Spinal cord (tissue), 10 donors: ENCODE data around the gene CREB3L1. TPM values are rescaled to one million over a fixed set of nuclear protein-coding genes. Genes with fewer than 3 reads are reported as not detected.
A peak's percentile ranks its signal among the peaks of the same experiment; 100 is the strongest.

Experiments used
- DNase-seq, 6 donors: peaks; one replicate each; pipeline versions ENCODE4 v3.0.0 to v3.0.0-alpha.2; 2013 to 2015; ENCODE audit warnings: low spot score in 6 of 6, low read depth in 4 of 6
- H3K27ac ChIP-seq: one replicate; pipeline ENCODE4 v1.5.1; 2013; ENCODE audit warnings: low read depth, low read length, control low read depth
- H3K27me3 ChIP-seq: one replicate; pipeline ENCODE4 v1.6.1; 2013; ENCODE audit warnings: low read length; ENCODE audit not compliant: control insufficient read depth, insufficient read depth
- H3K36me3 ChIP-seq: one replicate; pipeline ENCODE4 v1.6.1; 2013; ENCODE audit warnings: low read length; ENCODE audit not compliant: control insufficient read depth, insufficient read depth
- H3K4me1 ChIP-seq: one replicate; pipeline ENCODE4 v1.6.1; 2013; ENCODE audit warnings: low read length; ENCODE audit not compliant: control insufficient read depth, insufficient read depth
- H3K4me3 ChIP-seq: one replicate; pipeline ENCODE4 v1.5.1; 2013; ENCODE audit warnings: low read depth, low read length, control low read depth
- H3K9me3 ChIP-seq: one replicate; pipeline ENCODE4 v1.6.1; 2013; ENCODE audit warnings: low read length; ENCODE audit not compliant: control insufficient read depth, insufficient read depth
- WGBS: methylation state at CpG from one replicate; pipeline ENCODE4 v1.1.5; 2013; ENCODE audit warnings: missing lambda C conversion rate; ENCODE audit not compliant: insufficient coverage; 5-methylcytosine and 5-hydroxymethylcytosine counted together
- polyA plus RNA-seq, 2 donors: library from polyadenylated mRNA; unstranded; fragments of 120-200 nt; gene quantifications; one replicate each; pipeline ENCODE4 v1.2.1, GENCODE V29; 2013; ENCODE audit not compliant: insufficient read length in 2 of 2
- total RNA-seq, 2 donors: library from RNA; depleted of rRNA in 1 of 2; stranded (reverse); fragments of 120-200 nt in 1 of 2; fragments of >200 nt in 1 of 2; gene quantifications; one replicate each; pipeline versions ENCODE4 v1.2.3 to v1.2.4, GENCODE V29; 2013 to 2014
- donor health status: healthy.

CREB3L1 gene
- total and polyA plus RNA-seq, 4 donors = 12.2 to 21.5 (median 14.0) TPM

DNA sequence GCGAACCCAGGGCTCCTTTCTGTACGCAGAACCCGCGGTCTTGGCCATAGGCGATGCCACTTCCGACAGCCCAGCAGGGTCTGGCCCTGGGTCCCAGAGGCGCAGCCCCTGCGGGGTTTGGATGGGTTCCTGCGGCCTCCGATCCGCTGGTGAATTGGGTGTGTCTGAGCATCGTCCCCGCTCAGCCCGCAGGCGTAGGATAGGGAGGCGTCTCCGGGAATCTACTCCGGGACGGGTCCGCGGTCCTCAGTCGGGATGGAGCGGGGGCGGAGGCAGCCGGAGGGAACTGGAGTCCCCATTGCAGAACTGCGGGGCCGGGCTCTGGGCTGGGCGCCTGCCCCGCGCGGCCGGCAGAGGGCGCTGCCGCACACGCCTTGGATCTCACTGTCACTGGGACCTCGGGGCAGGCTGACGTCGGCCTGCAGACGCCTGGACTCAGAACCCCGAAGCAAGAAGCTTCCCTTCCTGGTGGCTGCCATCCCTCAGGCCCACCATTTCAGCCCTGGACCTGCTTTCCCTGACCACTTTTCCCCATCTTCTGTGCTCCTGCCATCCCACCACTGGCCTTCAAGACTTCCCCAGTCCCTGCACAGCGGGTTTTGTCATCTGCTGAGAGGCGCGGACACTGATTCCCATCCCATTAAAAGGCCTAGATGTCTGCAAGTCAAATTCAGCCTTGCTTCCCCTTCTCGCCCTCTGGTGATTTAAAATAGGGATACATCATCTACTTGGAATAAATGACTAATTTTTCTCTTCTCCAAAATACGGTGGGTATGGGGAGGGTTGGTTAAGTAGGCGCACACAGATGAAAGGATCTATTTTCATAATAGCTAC, 38.3 kb upstream of the CREB3L1 start:
- Histone ChIP-seq H3K9me3 (no peaks in the 10 kb centered on the region), H3K4me3 (peak overlapping the region; percentile 42), H3K27me3 (peaks cover 18% of the 10 kb centered on the region), H3K27ac (peak overlapping the region; percentile 65), H3K4me1 (peaks cover 32% of the 10 kb centered on the region), H3K36me3 (no peaks in the 10 kb centered on the region)
- peak in 5 of 6 donors; percentile 64 to 94 (median 75) for DNase-seq
- WGBS = under 1% methylated on average over 40 of the region's 46 CpGs

DNA sequence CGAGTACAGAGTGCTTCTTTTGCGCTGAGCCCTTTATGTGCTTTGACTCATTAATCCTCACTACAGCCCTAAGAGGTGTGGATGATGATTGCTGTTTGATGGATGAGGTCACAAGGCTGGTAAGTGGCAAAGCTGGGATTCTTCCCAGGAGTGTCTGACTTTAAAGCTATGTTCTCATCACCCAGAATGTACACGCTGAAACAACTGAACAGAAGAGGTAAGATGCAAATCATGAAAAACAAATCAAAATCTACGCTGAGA, 37.7 kb upstream of the CREB3L1 start:
- peak in 1 of 6 donors; percentile 54 for DNase-seq
- no peak overlapping the region for H3K4me3 ChIP-seq
- no peaks in the 10 kb centered on the region for H3K9me3 ChIP-seq
- no peaks in the 10 kb centered on the region for H3K36me3 ChIP-seq
- peak overlapping the region; percentile 65 for H3K27ac ChIP-seq
- 84% methylated on average over 2 of the region's 4 CpGs for WGBS
- H3K27me3 ChIP-seq = peaks cover 16% of the 10 kb centered on the region
- peaks cover 32% of the 10 kb centered on the region for H3K4me1 ChIP-seq

DNA sequence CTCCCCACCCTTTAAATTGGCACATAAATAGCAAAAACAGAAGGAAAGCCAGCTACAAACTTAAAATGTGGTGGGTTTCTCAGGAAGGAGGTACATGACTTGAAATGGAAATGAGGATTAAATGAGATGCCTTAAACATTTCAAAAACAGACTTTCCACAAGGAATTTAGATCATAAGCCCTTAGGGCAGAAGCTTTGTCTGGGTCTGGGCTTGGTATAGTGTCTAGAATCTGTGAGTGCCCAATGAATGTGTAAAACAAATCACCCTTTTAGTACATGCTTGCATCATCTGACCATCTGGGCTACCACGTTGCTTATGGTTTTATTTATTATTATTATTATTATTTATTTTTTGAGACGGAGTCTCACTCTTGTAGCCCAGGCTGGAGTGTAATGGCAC, 37.1 kb upstream of the CREB3L1 start:
- Histone ChIP-seq H3K4me3 (no peak overlapping the region), H3K27ac (no peak overlapping the region), H3K36me3 (no peaks in the 10 kb centered on the region), H3K9me3 (no peaks in the 10 kb centered on the region), H3K4me1 (peaks cover 32% of the 10 kb centered on the region), H3K27me3 (peaks cover 16% of the 10 kb centered on the region)
- no peak for DNase-seq
- no CpG with 5 or more reads among the region's 2 CpGs for WGBS

DNA sequence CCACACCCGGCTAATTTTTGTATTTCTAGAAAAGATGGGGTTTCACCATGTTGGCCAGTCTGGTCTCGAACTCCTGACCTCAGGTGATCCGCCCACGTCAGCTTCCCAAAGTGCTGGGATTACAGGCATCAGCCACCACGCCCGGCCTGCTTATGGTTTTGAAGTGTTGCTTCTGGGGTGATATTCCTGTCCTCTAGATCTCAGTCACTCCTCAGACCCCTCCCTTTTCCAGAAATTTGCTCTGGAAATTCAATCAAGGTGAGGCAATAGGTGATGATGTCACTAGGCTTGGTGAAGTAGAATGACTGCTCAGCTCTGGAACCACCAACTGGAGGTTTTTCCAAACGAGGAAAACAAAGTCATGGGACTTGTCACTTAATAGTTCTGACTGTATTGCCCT, 36.6 kb upstream of the CREB3L1 start:
- Histone ChIP-seq H3K27ac (no peak overlapping the region), H3K4me1 (peaks cover 32% of the 10 kb centered on the region), H3K27me3 (peaks cover 16% of the 10 kb centered on the region), H3K36me3 (no peaks in the 10 kb centered on the region), H3K4me3 (no peak overlapping the region), H3K9me3 (no peaks in the 10 kb centered on the region)
- 91% methylated on average over 4 of the region's 7 CpGs for WGBS
- DNase-seq = no peak

DNA sequence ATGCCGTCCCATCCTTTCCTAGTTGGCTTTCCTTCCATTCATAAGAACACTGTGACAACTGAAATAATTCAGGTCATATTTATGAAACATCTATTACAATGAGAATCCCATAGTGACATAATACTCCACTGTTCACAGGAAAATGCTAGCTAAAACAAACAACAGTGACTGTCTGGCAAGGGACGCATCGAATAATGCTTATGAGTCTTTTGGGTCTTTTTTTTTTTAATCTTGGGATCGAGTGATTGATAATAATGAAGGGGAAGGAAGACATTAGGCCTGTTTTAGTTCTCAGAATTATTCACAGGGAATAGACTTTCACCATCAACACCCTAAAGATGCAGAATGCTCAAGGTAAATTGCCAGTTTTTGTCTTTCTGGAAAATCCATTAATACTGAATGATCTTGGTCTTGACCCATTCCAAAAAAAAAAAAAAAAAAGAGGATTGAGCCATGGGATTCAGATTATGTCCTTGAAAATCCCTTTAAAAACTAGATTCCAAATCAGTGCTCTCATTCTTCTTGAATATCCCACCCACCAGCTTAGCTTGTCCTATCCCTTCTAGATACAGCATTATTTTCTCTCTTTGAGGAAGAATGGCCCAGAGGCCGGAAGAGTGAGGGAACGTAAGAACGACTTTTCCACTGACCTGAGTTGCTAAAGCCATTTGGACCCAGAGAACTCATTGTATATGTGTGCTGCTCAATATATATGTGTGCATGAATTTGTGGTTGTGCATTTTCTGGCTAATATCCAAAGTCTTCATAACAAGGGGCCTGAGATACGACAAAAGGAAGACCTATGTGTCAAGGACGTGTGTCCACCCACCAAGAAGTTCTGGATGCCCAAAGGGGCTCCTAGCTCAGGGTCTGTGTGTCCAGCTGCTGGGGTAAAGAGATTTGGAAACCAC, 35.2 kb upstream of the CREB3L1 start:
- no peak for DNase-seq
- H3K27ac ChIP-seq = peak overlapping the region; percentile 90
- H3K9me3 ChIP-seq = no peaks in the 10 kb centered on the region
- peaks cover 11% of the 10 kb centered on the region for H3K27me3 ChIP-seq
- no peaks in the 10 kb centered on the region for H3K36me3 ChIP-seq
- H3K4me1 ChIP-seq = peaks cover 28% of the 10 kb centered on the region
- peak overlapping the region; percentile 58 for H3K4me3 ChIP-seq
- WGBS = 44% methylated on average over 2 of the region's 9 CpGs

DNA sequence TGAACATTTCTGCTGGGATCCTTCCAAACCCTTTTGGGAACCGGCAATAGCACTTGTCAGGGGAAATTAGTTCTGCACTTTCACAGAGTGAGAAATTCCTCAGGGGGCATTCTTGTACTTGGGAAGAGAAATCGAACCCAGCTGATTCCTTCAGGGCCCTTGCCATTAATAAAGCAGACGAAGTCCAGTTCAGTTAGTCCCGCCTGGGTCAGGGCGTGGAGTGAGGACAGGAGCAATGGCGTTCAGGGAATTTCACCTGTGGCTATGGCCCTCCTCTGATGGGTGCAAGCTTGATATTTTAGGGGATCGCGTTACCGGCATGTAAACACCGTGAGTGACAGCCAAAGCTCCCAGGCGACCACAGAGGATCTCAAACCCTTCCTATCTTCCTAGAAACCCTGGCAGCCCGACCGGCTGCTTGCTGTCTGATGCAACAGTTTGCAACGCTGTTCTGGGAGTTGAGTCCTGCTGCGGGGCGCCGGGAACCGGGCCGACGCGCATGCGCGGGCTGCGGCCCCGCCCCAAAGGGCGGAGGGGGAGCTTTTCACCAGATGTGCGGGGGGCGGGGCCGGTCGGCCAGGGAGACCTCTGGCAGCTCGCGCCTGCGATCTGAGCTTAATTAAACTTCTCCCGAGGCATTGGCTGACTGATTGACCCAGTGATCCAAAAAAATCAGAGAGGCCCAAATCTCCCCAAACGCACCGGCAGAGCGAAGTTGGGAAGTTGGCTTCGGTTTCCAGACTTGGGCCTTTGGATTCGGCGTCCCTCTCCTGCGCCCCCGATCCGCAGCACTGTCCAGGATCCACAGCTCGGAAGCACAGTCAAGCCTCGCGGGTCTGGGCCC, 34.3 kb upstream of the CREB3L1 start:
- Histone ChIP-seq H3K9me3 (no peaks in the 10 kb centered on the region), H3K4me3 (peak overlapping the region; percentile 58), H3K36me3 (no peaks in the 10 kb centered on the region), H3K27me3 (peaks cover 8% of the 10 kb centered on the region), H3K4me1 (peaks cover 23% of the 10 kb centered on the region), H3K27ac (peak overlapping the region; percentile 90)
- under 1% methylated on average over 44 of the region's 46 CpGs for WGBS
- DNase-seq = peak; percentile 77 to 95 (median 84)

DNA sequence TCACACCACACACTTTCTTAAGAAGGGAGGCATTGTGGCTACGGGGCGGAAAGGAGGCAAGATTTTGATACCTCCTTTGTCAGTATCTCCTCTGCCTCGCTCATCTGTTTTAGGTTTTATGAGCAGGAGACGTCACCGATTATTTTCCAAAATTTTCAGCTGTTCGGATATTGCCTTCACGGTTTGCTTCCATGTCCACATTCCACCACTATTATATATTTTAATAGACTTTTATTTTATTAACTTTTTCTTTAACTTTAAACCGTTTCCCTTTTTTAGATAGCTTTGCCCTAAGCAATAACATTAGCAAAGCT, 33.7 kb upstream of the CREB3L1 start:
- peak overlapping the region; percentile 90 for H3K27ac ChIP-seq
- no CpG with 5 or more reads among the region's 8 CpGs for WGBS
- H3K36me3 ChIP-seq = no peaks in the 10 kb centered on the region
- no peak for DNase-seq
- H3K27me3 ChIP-seq = peaks cover 2% of the 10 kb centered on the region
- peaks cover 18% of the 10 kb centered on the region for H3K4me1 ChIP-seq
- H3K9me3 ChIP-seq = no peaks in the 10 kb centered on the region
- H3K4me3 ChIP-seq = peak overlapping the region; percentile 58

DNA sequence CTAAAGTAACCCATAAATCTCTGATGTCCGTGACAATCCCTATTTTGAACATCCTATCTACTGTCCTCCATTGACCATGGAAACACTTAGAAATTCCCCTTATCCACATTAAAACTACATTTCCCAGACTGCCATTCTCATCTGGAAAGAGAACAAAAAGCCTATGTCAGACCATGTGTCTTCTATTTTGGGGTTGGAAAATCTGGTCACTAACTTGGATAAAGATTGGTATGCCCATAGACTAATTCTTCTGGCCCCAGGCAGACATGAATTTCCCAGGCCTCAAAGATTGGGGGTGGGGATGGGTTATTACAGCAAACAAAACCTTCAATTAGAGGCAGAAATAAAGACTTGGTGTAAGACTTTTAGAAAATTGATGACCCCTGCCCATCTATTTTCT, 30.9 kb upstream of the CREB3L1 start:
- 93% methylated on average over 1 of the region's 1 CpG for WGBS
- peaks cover 10% of the 10 kb centered on the region for H3K4me1 ChIP-seq
- no peak overlapping the region for H3K27ac ChIP-seq

DNA sequence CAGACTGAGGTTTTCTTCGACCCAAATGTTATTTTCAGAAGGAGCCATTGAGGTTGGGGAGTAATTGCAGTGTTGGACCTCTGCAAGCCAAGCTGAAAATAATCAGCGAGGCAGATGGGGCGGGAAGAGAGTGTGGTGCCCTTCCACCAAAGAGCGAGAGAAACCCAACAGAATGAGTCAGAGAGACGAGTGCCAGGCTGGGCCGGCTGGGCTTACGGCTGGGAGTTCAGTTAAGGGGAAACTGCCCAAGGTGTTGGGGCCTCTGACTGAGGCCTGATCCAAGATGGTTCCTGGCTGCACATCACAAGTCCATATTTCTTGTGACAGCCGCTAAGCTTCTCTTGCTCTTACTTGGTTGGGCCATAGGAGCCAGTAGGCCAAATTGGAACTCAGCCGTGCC, 30.4 kb upstream of the CREB3L1 start:
- Histone ChIP-seq H3K9me3 (no peaks in the 10 kb centered on the region), H3K27me3 (no peaks in the 10 kb centered on the region), H3K36me3 (no peaks in the 10 kb centered on the region), H3K4me1 (peaks cover 10% of the 10 kb centered on the region), H3K4me3 (no peak overlapping the region), H3K27ac (no peak overlapping the region)
- WGBS = 92% methylated on average over 7 of the region's 9 CpGs
- DNase-seq = no peak

More for the DNA sequence above, 30.9 kb upstream of the CREB3L1 start:
- Histone ChIP-seq H3K9me3 (no peaks in the 10 kb centered on the region), H3K36me3 (no peaks in the 10 kb centered on the region), H3K27me3 (no peaks in the 10 kb centered on the region), H3K4me3 (no peak overlapping the region)
- no peak for DNase-seq
